ENCODE measurements around the gene CIBAR2. TPM values are rescaled to one million over a fixed set of nuclear protein-coding genes. Genes with fewer than 3 reads are reported as not detected.

Gene CIBAR2
- total RNA-seq, 3 donors from 2014 or later (not counting 1 experiment from before 2014, with no cell fraction given), result not detected

DNA sequence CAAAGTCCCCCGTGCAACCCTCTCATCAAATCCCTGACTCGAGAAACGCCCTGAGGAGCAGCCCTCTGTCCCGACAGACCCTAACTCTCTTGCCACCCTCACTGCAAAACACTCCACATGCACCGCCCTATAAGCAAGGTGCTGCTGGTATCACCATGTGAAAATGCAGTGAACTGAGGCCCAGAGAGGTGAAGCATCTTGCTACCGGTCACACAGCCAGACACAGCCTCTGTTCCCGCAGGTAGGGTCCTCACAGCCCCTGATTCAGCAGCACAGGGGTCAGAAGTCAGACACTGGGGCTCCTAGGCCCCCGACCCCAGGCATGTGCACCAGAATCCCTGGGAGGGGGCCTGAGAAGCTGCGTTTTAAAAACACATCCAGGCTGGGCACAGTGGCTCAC is 1.1 kb downstream of the CIBAR2 start:
- no peak overlapping the region for H3K27ac ChIP-seq (ENCODE audit: low read length)
- peaks cover 41% of the 10 kb centered on the region for H3K4me1 ChIP-seq (ENCODE audit: control insufficient read depth, insufficient read depth, low read length)
- 90% methylated on average over 9 of the region's 9 CpGs for WGBS (ENCODE audit: insufficient coverage)
- H3K36me3 ChIP-seq (ENCODE audit: control insufficient read depth, insufficient read depth, low read length), result no peaks in the 10 kb centered on the region
- H3K27me3 Mint-ChIP-seq (ENCODE audit: low read depth in 2 of 2), result no peaks in the 10 kb centered on the region
- H3K36me3 Mint-ChIP-seq, result no peaks in the 10 kb centered on the region
- H3K4me3 Mint-ChIP-seq, result no peak overlapping the region
- no peaks in the 10 kb centered on the region for H3K27me3 ChIP-seq (ENCODE audit: control insufficient read depth, insufficient read depth, low read length)
- peaks cover 25 to 56% of the 10 kb centered on the region in 2 donors for H3K4me1 Mint-ChIP-seq
- TF ChIP-seq, protein P1, sequence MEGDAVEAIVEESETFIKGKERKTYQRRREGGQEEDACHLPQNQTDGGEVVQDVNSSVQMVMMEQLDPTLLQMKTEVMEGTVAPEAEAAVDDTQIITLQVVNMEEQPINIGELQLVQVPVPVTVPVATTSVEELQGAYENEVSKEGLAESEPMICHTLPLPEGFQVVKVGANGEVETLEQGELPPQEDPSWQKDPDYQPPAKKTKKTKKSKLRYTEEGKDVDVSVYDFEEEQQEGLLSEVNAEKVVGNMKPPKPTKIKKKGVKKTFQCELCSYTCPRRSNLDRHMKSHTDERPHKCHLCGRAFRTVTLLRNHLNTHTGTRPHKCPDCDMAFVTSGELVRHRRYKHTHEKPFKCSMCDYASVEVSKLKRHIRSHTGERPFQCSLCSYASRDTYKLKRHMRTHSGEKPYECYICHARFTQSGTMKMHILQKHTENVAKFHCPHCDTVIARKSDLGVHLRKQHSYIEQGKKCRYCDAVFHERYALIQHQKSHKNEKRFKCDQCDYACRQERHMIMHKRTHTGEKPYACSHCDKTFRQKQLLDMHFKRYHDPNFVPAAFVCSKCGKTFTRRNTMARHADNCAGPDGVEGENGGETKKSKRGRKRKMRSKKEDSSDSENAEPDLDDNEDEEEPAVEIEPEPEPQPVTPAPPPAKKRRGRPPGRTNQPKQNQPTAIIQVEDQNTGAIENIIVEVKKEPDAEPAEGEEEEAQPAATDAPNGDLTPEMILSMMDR (IDR thresholded peaks at IDR 0.05), result no peak
- intact Hi-C loops (cut with micrococcal nuclease), result no loop called here
- no peak overlapping the region for H3K27ac Mint-ChIP-seq
- no peak for ATAC-seq
- H3K9me3 Mint-ChIP-seq, result no peaks in the 10 kb centered on the region
- H3K9me3 ChIP-seq (ENCODE audit: control insufficient read depth, insufficient read depth, low read length), result no peaks in the 10 kb centered on the region
- no peak overlapping the region for H3K4me3 ChIP-seq (ENCODE audit: low read length)
- no peak for DNase-seq

- Mint-ChIP-seq H3K27ac (no peak overlapping the region), H3K27me3 (ENCODE audit: low read depth in 2 of 2) (no peaks in the 10 kb centered on the region), H3K4me3 (no peak overlapping the region), H3K36me3 (no peaks in the 10 kb centered on the region), H3K4me1 (peaks cover 33 to 62% of the 10 kb centered on the region in 2 donors), H3K9me3 (no peaks in the 10 kb centered on the region)
- H3K9me3 ChIP-seq (ENCODE audit: control insufficient read depth, insufficient read depth, low read length), result no peaks in the 10 kb centered on the region
- DNase-seq (no peak), ATAC-seq (no peak)
- 97% methylated on average over 19 of the region's 19 CpGs for WGBS (ENCODE audit: insufficient coverage)
- no peak overlapping the region for H3K27ac ChIP-seq (ENCODE audit: low read length)
- no peaks in the 10 kb centered on the region for H3K36me3 ChIP-seq (ENCODE audit: control insufficient read depth, insufficient read depth, low read length)
- intact Hi-C loops (cut with micrococcal nuclease), result no loop called here
- H3K27me3 ChIP-seq (ENCODE audit: control insufficient read depth, insufficient read depth, low read length), result no peaks in the 10 kb centered on the region
- H3K4me3 ChIP-seq (ENCODE audit: low read length), result no peak overlapping the region
- H3K4me1 ChIP-seq (ENCODE audit: control insufficient read depth, insufficient read depth, low read length), result peaks cover 43% of the 10 kb centered on the region
- TF ChIP-seq, protein P1 (IDR thresholded peaks at IDR 0.05), result no peak
Measured at GRCh38 chr16:85110105-85110504, 2.2 kb downstream of the CIBAR2 start.

GRCh38 chr16:85107532-85107931 is 4.7 kb downstream of the CIBAR2 start:
- H3K27me3 Mint-ChIP-seq (ENCODE audit: low read depth in 2 of 2), result no peaks in the 10 kb centered on the region
- H3K4me1 Mint-ChIP-seq, result peaks cover 46 to 65% of the 10 kb centered on the region in 2 donors
- no peak for DNase-seq
- H3K27ac ChIP-seq (ENCODE audit: low read length), result no peak overlapping the region
- H3K36me3 ChIP-seq (ENCODE audit: control insufficient read depth, insufficient read depth, low read length), result no peaks in the 10 kb centered on the region
- WGBS (ENCODE audit: insufficient coverage), result 90% methylated on average over 11 of the region's 11 CpGs
- TF ChIP-seq, protein P1 (IDR thresholded peaks at IDR 0.05), result no peak
- no peak overlapping the region for H3K4me3 Mint-ChIP-seq
- ATAC-seq, result no peak
- peaks cover 53% of the 10 kb centered on the region for H3K4me1 ChIP-seq (ENCODE audit: control insufficient read depth, insufficient read depth, low read length)
- no peaks in the 10 kb centered on the region for H3K9me3 ChIP-seq (ENCODE audit: control insufficient read depth, insufficient read depth, low read length)
- H3K27me3 ChIP-seq (ENCODE audit: control insufficient read depth, insufficient read depth, low read length), result no peaks in the 10 kb centered on the region
- no peaks in the 10 kb centered on the region for H3K36me3 Mint-ChIP-seq
- H3K9me3 Mint-ChIP-seq, result no peaks in the 10 kb centered on the region
- no peak overlapping the region for H3K4me3 ChIP-seq (ENCODE audit: low read length)
- intact Hi-C loops (cut with micrococcal nuclease), result loop anchor here (10.0 kb wide), 1 partner anchor 147 kb away; no protein-coding TSS in a partner anchor
- peak overlapping the region in 1 of 2 donors; percentile 47 for H3K27ac Mint-ChIP-seq

DNA sequence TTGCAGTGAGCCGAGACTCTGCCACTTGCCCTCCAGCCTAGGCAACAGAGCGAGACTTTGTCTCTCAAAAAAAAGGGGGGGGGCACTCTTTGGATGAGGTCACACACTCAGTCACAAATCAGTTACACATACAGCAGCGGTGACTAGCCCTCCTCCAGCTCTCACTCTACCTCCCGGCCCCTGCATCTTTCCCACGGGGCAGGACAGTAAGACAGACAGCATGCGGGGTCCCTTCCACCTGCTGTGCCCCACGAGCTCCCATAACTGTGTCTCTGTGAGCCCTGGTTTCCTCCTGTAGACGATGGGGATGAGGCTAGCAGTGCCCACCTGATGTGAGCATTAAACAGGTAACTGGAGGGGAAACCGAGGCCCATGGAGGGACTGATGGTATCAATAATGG is 5.2 kb downstream of the CIBAR2 start:
- H3K27me3 Mint-ChIP-seq (ENCODE audit: low read depth in 2 of 2), result no peaks in the 10 kb centered on the region
- H3K4me3 ChIP-seq (ENCODE audit: low read length), result no peak overlapping the region
- H3K27ac Mint-ChIP-seq, result no peak overlapping the region
- TF ChIP-seq, protein P1 (IDR thresholded peaks at IDR 0.05), result no peak
- peaks cover 58% of the 10 kb centered on the region for H3K4me1 ChIP-seq (ENCODE audit: control insufficient read depth, insufficient read depth, low read length)
- no peaks in the 10 kb centered on the region for H3K36me3 ChIP-seq (ENCODE audit: control insufficient read depth, insufficient read depth, low read length)
- H3K36me3 Mint-ChIP-seq, result no peaks in the 10 kb centered on the region
- WGBS (ENCODE audit: insufficient coverage), result 93% methylated on average over 9 of the region's 9 CpGs
- H3K4me3 Mint-ChIP-seq, result no peak overlapping the region
- H3K4me1 Mint-ChIP-seq, result peaks cover 51 to 70% of the 10 kb centered on the region in 2 donors
- intact Hi-C loops (cut with micrococcal nuclease), result loop anchor here (10.0 kb wide), 1 partner anchor 148 kb away; no protein-coding TSS in a partner anchor
- no peak overlapping the region for H3K27ac ChIP-seq (ENCODE audit: low read length)
- DNase-seq, result no peak
- H3K9me3 Mint-ChIP-seq, result no peaks in the 10 kb centered on the region
- no peaks in the 10 kb centered on the region for H3K9me3 ChIP-seq (ENCODE audit: control insufficient read depth, insufficient read depth, low read length)
- no peak for ATAC-seq
- no peaks in the 10 kb centered on the region for H3K27me3 ChIP-seq (ENCODE audit: control insufficient read depth, insufficient read depth, low read length)

Measured in natural killer cell (primary cell).